ENCODE data around the gene CPEB1.
"Not testable (repeated sequence)": the region's sequence is repeated elsewhere in the genome, so short reads cannot be mapped to it uniquely, and the experiment has no call there.

The CPEB1 gene

DNA sequence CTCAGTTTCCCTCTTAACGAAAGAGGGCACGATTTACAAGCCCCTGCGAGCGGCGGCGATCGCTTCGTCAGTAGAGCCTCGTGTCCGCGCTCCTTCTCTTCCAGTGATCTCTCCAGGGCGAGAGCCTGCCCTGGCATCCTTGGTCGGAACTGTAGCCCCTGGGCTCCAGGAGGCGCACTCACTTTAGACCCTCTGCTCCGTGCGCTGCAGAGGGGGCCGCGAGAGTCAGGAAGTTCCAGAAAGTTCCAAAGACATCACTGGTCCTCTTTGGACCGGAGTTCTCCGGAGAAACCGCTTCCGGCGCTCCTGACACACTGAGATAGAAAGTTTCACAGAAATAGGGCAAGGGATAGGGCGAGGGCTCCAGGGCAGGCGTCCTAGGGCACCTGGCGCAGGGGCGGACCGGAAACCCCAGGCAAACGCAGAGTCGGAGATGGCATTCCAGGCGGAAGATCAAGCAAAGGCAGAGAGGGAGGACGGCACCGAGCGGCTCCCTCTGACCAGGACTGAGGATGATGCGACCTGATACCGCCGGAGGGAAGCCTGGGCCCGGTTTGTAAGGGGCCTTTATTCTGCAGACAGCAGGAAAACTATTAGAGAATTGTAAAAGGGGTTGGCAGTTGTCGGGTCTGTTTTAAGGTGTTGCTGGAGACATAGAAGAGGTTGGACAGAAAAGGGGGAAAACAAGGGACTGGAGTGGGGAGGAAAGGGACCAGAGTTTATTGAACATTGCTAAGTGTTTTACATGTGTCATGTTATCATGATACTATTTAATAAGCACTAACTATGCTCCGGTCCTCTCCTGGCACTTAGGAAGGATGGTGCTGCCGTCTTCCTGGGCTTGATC is 1.3 kb upstream of the CPEB1 start:
- DNase-seq = no peak

GRCh38 chr15:82647835-82648256 is 683 bp upstream of the CPEB1 start:
- peak in 1 of 2 experiments; percentile 48 for DNase-seq

DNA sequence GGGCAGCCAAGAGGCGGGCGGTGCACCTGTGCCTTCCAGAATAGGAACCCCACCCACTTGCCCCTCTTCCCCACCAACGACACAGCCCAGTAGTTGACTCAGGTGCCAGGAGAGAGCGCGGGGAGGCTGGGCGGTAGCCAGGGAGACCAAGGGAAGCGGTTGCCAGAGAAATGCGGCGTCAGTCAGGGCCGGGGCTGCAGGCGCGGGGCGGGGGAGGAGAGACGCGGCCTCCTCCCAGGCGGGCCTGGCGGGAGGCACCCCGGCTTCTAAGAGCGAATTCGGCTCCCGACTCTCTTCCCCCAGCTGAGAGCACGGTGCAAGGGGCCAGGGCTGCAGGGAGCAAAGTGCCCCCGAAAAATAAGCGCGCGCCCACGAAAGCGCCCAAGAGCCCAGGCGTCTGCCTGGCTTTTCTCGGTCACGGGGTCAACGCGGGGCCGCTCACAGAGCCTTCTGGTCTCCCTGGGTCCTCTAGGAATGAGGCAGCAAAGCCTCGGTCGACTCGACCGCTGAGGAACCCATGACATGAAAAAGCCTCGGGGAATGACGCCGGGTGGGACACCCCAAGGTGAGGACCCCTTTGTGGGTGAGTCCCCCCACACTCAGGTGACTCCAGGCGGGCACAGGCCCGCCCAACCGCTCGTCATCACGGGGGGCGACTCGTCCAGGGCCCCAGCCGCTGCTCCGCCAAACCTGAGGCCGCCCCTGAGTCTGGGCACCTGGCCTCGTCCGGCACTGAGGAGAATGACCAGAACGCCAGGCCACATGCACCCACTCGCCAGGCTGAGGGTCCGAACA is 716 bp downstream of the CPEB1 start:
- DNase-seq = no peak

DNA sequence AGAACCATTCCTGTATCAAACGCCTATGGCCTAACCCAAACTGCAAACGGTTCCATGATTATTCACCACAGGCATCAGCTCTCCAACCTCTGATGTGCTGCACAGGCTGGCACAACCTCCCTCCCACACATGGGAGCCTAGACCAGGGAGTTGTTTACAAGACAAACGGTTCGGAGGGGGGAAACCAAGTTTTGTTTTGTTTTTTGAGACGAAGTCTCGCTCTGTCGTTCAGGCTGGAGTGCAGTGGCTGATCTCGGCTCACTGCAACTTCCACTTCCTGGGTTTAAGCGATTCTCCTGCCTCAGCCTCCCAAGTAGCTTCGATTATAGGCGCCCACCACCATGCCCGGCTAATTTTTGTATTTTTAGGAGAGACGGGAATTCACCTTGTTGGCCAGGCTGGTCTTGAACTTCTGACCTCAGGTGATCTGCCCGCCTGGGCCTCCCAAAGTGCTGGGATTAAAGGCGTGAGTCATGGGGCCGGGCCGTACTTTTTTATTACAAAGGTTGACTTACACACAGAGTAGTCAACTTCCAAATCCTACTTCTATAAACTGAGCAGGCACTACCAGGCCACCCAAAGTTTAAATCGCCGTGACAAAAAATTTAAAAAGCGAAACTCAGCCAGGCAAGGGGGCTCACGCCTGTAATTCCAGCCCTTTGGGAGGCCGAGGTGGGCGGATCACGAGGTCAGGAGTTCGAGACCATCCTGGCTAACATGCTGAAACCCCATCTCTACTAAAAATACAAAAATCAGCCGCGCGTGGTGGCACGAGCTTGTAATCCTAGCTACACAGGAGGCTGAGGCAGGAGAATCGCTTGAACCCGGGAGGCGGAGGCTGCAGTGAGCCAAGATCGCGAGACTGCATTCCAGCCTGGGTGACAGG is 2.0 kb downstream of the CPEB1 start:
- not testable (repeated sequence) for DNase-seq

DNA sequence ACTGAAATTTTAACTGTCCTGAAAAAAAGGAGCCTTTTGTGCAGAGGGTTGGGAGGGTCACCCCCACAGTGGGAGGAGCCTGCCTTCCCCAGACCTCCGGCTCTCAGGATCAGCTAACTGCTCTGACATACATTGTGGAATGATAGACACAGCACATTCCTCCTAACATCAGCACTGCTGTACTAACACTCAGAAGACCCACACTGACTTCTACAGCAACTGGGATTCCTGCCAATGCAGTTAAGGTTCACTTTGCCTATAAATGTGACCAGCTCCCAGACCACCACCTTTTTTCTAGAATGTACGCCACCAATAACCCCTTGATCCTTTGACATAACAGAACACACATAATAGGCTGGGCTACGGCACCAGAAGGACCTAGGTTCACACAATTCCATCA is 3.2 kb downstream of the CPEB1 start:
- DNase-seq = no peak

GRCh38 chr15:82642656-82643055 is 4.5 kb downstream of the CPEB1 start:
- DNase-seq = no peak

- no peak for DNase-seq
Observed at GRCh38 chr15:82641129-82641798, 5.9 kb downstream of the CPEB1 start.

- DNase-seq = no peak
Observed at GRCh38 chr15:82640672-82641071, 6.5 kb downstream of the CPEB1 start.

- DNase-seq = no peak
Observed at GRCh38 chr15:82635798-82636197, 11.4 kb downstream of the CPEB1 start.

DNA sequence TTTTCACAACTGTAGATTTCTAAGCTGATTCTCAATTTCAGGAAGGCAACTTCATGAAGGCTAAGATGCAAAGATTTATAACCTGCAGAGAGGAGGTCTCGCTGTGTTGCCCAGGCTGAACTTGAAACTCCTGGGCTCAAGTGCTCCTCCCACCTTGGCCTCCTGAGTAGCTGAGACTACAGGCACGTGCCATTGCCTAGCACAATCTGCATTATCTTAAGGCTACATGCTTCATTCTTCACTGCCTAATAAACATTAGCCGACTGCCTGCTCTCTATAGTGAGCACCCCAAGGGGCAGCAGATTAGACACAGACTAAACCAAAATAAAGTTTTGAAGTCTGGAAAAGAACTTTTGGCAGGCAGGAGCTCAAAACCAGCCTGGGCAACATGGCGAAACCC is 17.1 kb downstream of the CPEB1 start:
- no peak for DNase-seq

- DNase-seq = no peak
Observed at GRCh38 chr15:82625136-82625535, 22.0 kb downstream of the CPEB1 start.

DNA sequence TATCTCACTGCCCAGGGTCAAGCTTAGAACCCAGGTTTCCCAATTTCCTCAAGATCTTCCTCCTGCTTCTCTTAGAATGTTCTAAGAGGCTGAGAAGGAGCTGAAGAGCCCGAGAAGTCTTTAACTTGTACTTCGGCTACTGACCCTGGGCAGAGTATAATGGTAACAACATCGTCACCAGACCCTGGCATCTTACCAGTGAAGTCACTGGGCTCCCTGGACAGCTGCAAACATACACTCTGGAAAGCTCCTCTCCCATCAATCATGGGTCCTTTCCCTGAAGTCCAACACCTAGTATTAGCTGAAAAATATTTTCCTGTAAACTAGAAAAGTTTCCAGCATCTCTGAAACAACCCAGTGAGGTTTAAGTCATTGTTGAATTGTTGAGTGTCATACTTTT is 22.7 kb downstream of the CPEB1 start:
- DNase-seq = no peak

GRCh38 chr15:82624008-82624407 is 23.2 kb downstream of the CPEB1 start:
- no peak for DNase-seq

DNA sequence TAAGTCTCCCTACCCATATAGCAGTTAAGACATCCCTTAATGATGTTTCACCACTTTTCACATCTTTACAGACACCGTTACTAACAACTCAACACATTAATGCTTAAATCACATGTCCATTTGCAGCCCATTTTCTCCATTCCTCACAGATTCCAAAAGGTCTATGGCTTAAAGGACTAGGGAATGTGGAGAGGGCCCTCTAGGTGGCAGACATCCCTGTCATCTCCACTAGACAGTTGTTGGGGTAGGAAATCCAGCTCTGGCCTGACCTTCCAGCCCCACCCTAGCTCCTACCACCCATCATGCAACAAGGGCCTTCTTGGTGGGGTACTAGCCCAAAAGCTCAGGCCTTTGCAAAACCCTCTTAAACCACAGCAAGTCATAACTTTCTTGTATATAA is 25.2 kb downstream of the CPEB1 start:
- no peak for DNase-seq

- no peak for DNase-seq
Observed at GRCh38 chr15:82613747-82614146, 33.4 kb downstream of the CPEB1 start.

GRCh38 chr15:82611348-82611747 is 35.8 kb downstream of the CPEB1 start:
- no peak for DNase-seq

GRCh38 chr15:82602195-82602594 is 45.0 kb downstream of the CPEB1 start:
- no peak for DNase-seq

DNA sequence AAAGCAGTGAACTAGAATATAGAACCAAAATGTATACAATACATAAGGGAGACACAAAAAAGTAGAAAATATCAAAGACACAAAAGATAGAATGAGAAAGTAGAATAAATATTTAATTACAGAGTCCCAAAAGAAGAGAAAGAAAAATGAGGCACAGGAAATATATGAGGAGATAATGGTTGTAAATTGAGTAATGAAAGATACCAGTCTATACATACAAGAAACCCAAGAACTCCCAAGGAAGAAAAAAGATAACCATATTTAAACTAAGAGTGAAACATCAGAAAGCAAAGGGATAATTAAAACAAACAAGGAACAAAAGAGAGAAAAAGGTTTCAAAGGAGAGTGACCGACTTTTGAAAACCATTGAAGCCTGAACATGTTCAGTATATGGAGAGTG is 47.3 kb downstream of the CPEB1 start:
- no peak for DNase-seq

- DNase-seq = no peak
Observed at GRCh38 chr15:82597815-82598214, 49.3 kb downstream of the CPEB1 start.

DNA sequence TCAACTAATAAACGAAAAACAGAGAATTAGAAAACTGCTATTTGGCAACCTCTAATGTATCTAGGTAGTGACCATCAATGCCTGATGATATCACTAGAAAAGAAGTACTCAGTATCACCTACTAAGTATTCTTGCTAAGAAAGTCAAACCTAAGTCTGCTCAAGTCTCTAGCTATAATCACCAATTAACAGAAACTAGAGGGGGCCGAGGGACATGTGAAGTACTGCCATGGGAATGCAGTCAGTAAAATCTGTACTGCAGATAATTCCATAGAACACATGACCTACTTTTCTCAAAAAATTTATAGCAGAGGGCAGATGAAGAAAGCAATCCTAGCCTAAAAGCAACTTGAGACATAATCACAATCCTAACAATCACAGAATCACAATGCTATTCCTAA is 51.4 kb downstream of the CPEB1 start:
- DNase-seq = no peak

GRCh38 chr15:82595203-82595602 is 52.0 kb downstream of the CPEB1 start:
- DNase-seq = no peak

GRCh38 chr15:82587805-82588204 is 59.4 kb downstream of the CPEB1 start:
- no peak for DNase-seq

DNA sequence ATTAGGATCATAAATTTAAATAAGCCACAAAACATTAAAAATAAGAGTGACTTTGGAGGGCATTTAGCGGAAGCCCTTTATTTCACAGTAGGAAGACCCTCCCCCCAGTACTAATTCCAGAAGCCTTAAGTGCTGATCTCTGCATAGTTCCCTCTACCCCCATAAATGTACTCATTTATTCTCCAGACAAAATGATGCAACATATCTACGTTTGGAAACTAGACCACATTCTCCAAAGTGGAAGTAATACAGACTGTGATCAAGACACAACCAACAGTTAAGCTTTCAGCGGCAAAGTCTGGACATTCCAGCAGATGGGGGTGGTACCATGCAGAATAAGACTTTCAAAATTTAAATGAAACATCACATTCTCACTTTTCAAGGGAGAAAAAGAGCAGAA is 62.1 kb downstream of the CPEB1 start:
- DNase-seq = no peak

Data from NCI-H446 (cell line).